Measurements from ENCODE around the gene MOB3A. TPM values are rescaled to one million over a fixed set of nuclear protein-coding genes. Genes with fewer than 3 reads are reported as not detected.

MOB3A gene
- total and polyA plus RNA-seq, 12 donors = 5.5 to 54.0 (median 37.1) TPM

GRCh38 chr19:2118438-2118837 lies 22.3 kb upstream of the MOB3A start:
- Histone ChIP-seq H3K36me3 (replicated peaks in 1 of 2) (peaks cover 0 to 98% of the 10 kb centered on the region in 2 donors), H3K27ac (no peak overlapping the region), H3K9me3 (replicated peaks in 1 of 3) (no peaks in the 10 kb centered on the region), H3K27me3 (no peaks in the 10 kb centered on the region), H3K4me3 (no peak overlapping the region), H3K4me1 (replicated peaks in 1 of 2) (peaks cover 0 to 6% of the 10 kb centered on the region in 2 donors)
- 72 to 96% (median 92%) methylated on average over 5 to 18 of the region's 18 CpGs for WGBS, 4 donors
- intact Hi-C loops (cut with DNase I) = no loop called here
- DNase-seq = no peak
- TF ChIP-seq CTCF (IDR thresholded peaks at IDR 0.05) (no peak), POLR2A (IDR thresholded peaks at IDR 0.05) (no peak)

- Histone ChIP-seq H3K27me3 (no peaks in the 10 kb centered on the region), H3K4me1 (replicated peaks in 1 of 2) (peaks cover 0 to 6% of the 10 kb centered on the region in 2 donors), H3K27ac (peak overlapping the region in 1 of 5 donors; percentile 23), H3K4me3 (no peak overlapping the region), H3K9me3 (replicated peaks in 1 of 3) (no peaks in the 10 kb centered on the region), H3K36me3 (replicated peaks in 1 of 2) (peaks cover 0 to 98% of the 10 kb centered on the region in 2 donors)
- intact Hi-C loops (cut with DNase I) = no loop called here
- DNase-seq = peak in 6 of 7 donors; percentile 78 to 90 (median 86)
- 51 to 73% (median 61%) methylated on average over 11 to 27 of the region's 27 CpGs for WGBS, 4 donors
- TF ChIP-seq POLR2A (IDR thresholded peaks at IDR 0.05) = no peak
- TF ChIP-seq CTCF (IDR thresholded peaks at IDR 0.05) = no peak
These were observed 21.3 kb upstream of the MOB3A start for GRCh38 chr19:2117215-2117960.

GRCh38 chr19:2116507-2116906 lies 20.4 kb upstream of the MOB3A start:
- intact Hi-C loops (cut with DNase I) = no loop called here
- TF ChIP-seq CTCF (IDR thresholded peaks at IDR 0.05) (no peak), POLR2A (IDR thresholded peaks at IDR 0.05) (no peak)
- Histone ChIP-seq H3K27me3 (no peaks in the 10 kb centered on the region), H3K9me3 (replicated peaks in 1 of 3) (no peaks in the 10 kb centered on the region), H3K27ac (no peak overlapping the region), H3K4me3 (no peak overlapping the region), H3K36me3 (replicated peaks in 1 of 2) (peaks cover 0 to 98% of the 10 kb centered on the region in 2 donors), H3K4me1 (replicated peaks in 1 of 2) (peaks cover 0 to 6% of the 10 kb centered on the region in 2 donors)
- DNase-seq = no peak
- 88 to 100% (median 93%) methylated on average over 4 to 25 of the region's 25 CpGs for WGBS, 4 donors

GRCh38 chr19:2115911-2116426 lies 19.8 kb upstream of the MOB3A start:
- intact Hi-C loops (cut with DNase I) = no loop called here
- Histone ChIP-seq H3K36me3 (replicated peaks in 1 of 2) (peaks cover 0 to 98% of the 10 kb centered on the region in 2 donors), H3K4me3 (no peak overlapping the region), H3K27ac (no peak overlapping the region), H3K9me3 (replicated peaks in 1 of 3) (no peaks in the 10 kb centered on the region), H3K27me3 (no peaks in the 10 kb centered on the region), H3K4me1 (replicated peaks in 1 of 2) (peaks cover 0 to 6% of the 10 kb centered on the region in 2 donors)
- WGBS, 4 donors = 91 to 97% (median 91%) methylated on average over 11 to 24 of the region's 24 CpGs
- DNase-seq = no peak
- TF ChIP-seq CTCF (IDR thresholded peaks at IDR 0.05) (no peak), POLR2A (IDR thresholded peaks at IDR 0.05) (no peak)

All from adrenal gland (tissue), 12 donors.